GM23338 (cell line): ENCODE data around the gene RIOK1. TPM values are rescaled to one million over a fixed set of nuclear protein-coding genes. Genes with fewer than 3 reads are reported as not detected.

ENCODE experiments used
- ATAC-seq: fragments of 200-7000 bp; cut with Tn5 transposase; 3 replicates; pipeline ENCODE4 v1.9.1; 2020
- DNase-seq: peaks from one replicate; pipeline ENCODE4 v3.0.0-alpha.2; 2015; ENCODE audit warnings: low spot score
- H2AFZ ChIP-seq: fragments of 200-600 bp; sonication (generic); 2 replicates; pipeline ENCODE4 v1.8.0; 2016; ENCODE audit warnings: antibody characterized with exemption, mild to moderate bottlenecking, moderate library complexity
- H3F3A ChIP-seq: fragments of 200-600 bp; sonication (generic); replicated peaks from 2 replicates; pipeline ENCODE4 v1.8.0; 2017; ENCODE audit warnings: antibody characterized with exemption, mixed run types, low read depth
- H3K27ac ChIP-seq: fragments of 200-600 bp; sonication (generic); 2 replicates; pipeline ENCODE4 v1.6.1; 2016; ENCODE audit warnings: low read depth
- H3K27me3 ChIP-seq: fragments of 200-600 bp; sonication (generic); 2 replicates; pipeline ENCODE4 v1.8.0; 2016; ENCODE audit warnings: mild to moderate bottlenecking, mixed run types, moderate library complexity; ENCODE audit not compliant: insufficient read depth
- H3K36me3 ChIP-seq: fragments of 200-600 bp; sonication (generic); 2 replicates; pipeline ENCODE4 v1.8.0; 2016; ENCODE audit warnings: mild to moderate bottlenecking; ENCODE audit not compliant: insufficient read depth
- H3K4me1 ChIP-seq: fragments of 200-600 bp; sonication (generic); 2 replicates; pipeline ENCODE4 v1.8.0; 2016; ENCODE audit warnings: mild to moderate bottlenecking, moderate library complexity; ENCODE audit not compliant: insufficient read depth
- H3K4me2 ChIP-seq: fragments of 200-600 bp; sonication (generic); 2 replicates; pipeline ENCODE4 v1.7.1; 2017; ENCODE audit warnings: mixed run types
- H3K4me3 ChIP-seq: fragments of 200-600 bp; sonication (generic); 2 replicates; pipeline ENCODE4 v1.6.1; 2016; ENCODE audit warnings: mixed run types
- H3K79me2 ChIP-seq: fragments of 200-600 bp; sonication (generic); replicated peaks from 2 replicates; pipeline ENCODE4 v1.8.0; 2017; ENCODE audit warnings: mild to moderate bottlenecking; ENCODE audit not compliant: insufficient read depth
- H3K9me2 ChIP-seq: fragments of 200-600 bp; sonication (generic); 2 replicates; pipeline ENCODE4 v1.8.0; 2017; ENCODE audit not compliant: insufficient read depth
- H4K20me1 ChIP-seq: fragments of 200-600 bp; sonication (generic); replicated peaks from 2 replicates; pipeline ENCODE4 v1.8.0; 2017; ENCODE audit warnings: mild to moderate bottlenecking; ENCODE audit not compliant: insufficient read depth
- H3K27ac Mint-ChIP-seq: 2 replicates; pipeline ENCODE4 v1.8.0; 2020; ENCODE audit warnings: inconsistent platforms, mild to moderate bottlenecking, moderate library complexity, mixed read lengths
- H3K27me3 Mint-ChIP-seq: 3 replicates; pipeline ENCODE4 v1.8.0; 2022; ENCODE audit warnings: low read depth, mild to moderate bottlenecking, moderate library complexity, mixed read lengths, inconsistent platforms; ENCODE audit not compliant: insufficient read depth, poor library complexity
- H3K36me3 Mint-ChIP-seq: 3 replicates; pipeline ENCODE4 v1.8.0; 2021; ENCODE audit warnings: low read depth, mild to moderate bottlenecking, inconsistent platforms, moderate library complexity, mixed read lengths
- H3K4me1 Mint-ChIP-seq: 3 replicates; pipeline ENCODE4 v1.8.0; 2020; ENCODE audit warnings: mild to moderate bottlenecking, inconsistent platforms, mixed read lengths
- H3K4me3 Mint-ChIP-seq: 3 replicates; pipeline ENCODE4 v1.8.0; 2021; ENCODE audit warnings: moderate library complexity, mild to moderate bottlenecking, inconsistent platforms, mixed read lengths
- H3K9me3 Mint-ChIP-seq: 3 replicates; pipeline ENCODE4 v1.8.0; 2020; ENCODE audit warnings: moderate library complexity, mild to moderate bottlenecking, inconsistent platforms, mixed read lengths
- CREB1 ChIP-seq: fragments of 250-450 bp; sonication (Bioruptor Pico); IDR thresholded peaks from 2 replicates; pipeline ENCODE4 v1.5.0; 2020; ENCODE audit warnings: low read depth, mild to moderate bottlenecking, moderate library complexity
- CTCF ChIP-seq, 2 experiments: fragments of 200-600 bp in 1 of 2; sonication (generic) in 1 of 2; conservative IDR thresholded peaks; 2 replicates each; pipeline versions ENCODE4 v1.5.1 to v1.6.1; 2016 to 2017; ENCODE audit warnings: antibody characterized with exemption in 2 of 2, low read depth in 2 of 2, mild to moderate bottlenecking in 2 of 2, moderate library complexity in 1 of 2
- ETS1 ChIP-seq: IDR thresholded peaks from 2 replicates; pipeline ENCODE4 v1.6.1; 2016; ENCODE audit warnings: antibody characterized with exemption
- POLR2AphosphoS5 ChIP-seq: IDR thresholded peaks from 2 replicates; pipeline ENCODE4 v1.6.1; 2016; ENCODE audit warnings: antibody characterized with exemption, low read depth
- REST ChIP-seq: IDR thresholded peaks from one replicate; pipeline ENCODE4 v1.6.1; 2018; ENCODE audit warnings: antibody characterized with exemption; ENCODE audit not compliant: unreplicated experiment
- ZNF462 ChIP-seq: fragments of 250-450 bp; sonication (Bioruptor Pico); IDR thresholded peaks from 2 replicates; pipeline ENCODE4 v1.5.0; 2020; ENCODE audit warnings: mild to moderate bottlenecking, moderate library complexity
- long read RNA-seq: library from polyadenylated mRNA; unstranded; transcript quantifications from one replicate; pipeline ENCODE4 v2.0.0, GENCODE V29; 2020; ENCODE audit not compliant: unreplicated experiment
- polyA plus RNA-seq: library from polyadenylated mRNA; unstranded; fragments of >200 nt; fragmentation: Nextera tagmentation; extraction: Ambion mirVana; gene quantifications from 2 replicates; pipeline ENCODE4 v1.2.1, GENCODE V29; 2016
- total RNA-seq: library from RNA; depleted of rRNA; stranded (reverse); fragments of >200 nt; shearing (Covaris generic); gene quantifications from 2 replicates; pipeline ENCODE4 v1.2.3, GENCODE V29; 2014; rRNA removed

The RIOK1 gene
- total RNA-seq (15.5 and 15.7 TPM in 2 replicates), polyA plus RNA-seq (26.4 and 34.3 TPM in 2 replicates)
- long read RNA-seq, transcript RIOK1-202 (17 exons, 2,810 nt) = major isoform, 15 of 48 reads
- long read RNA-seq, partial matches to known transcripts = 29 of 48 reads
- long read RNA-seq, other reads (novel, unspliced or antisense) = 4 of 48 reads

- DNase-seq (peak; percentile 97), ATAC-seq (peak; percentile 99)
- Mint-ChIP-seq H3K27ac (peak within 1 kb of the TSS; percentile 98), H3K4me3 (peak within 1 kb of the TSS; percentile 92), H3K4me1 (peaks cover 17% of the 10 kb centered on the region), H3K36me3 (peaks cover 16% of the 10 kb centered on the region), H3K9me3 (no peaks in the 10 kb centered on the region), H3K27me3 (peaks cover 3% of the 10 kb centered on the region)
- Histone ChIP-seq H3K36me3 (peaks cover 2% of the 10 kb centered on the region; the same call in 1 of the 2 replicates), H4K20me1 (peaks cover 14% of the 10 kb centered on the region), H3K27me3 (no peaks in the 10 kb centered on the region), H3K79me2 (peaks cover 34% of the 10 kb centered on the region), H3K4me2 (peak within 1 kb of the TSS; percentile 96), H3K4me1 (peaks cover 19% of the 10 kb centered on the region), H3K4me3 (peak within 1 kb of the TSS; percentile 82), H3F3A (0 out of 2 replicates have a peak, but pooled peaks cover 4% of the 10 kb centered on the region), H3K27ac (peak within 1 kb of the TSS; percentile 88), H2AFZ (peak within 1 kb of the TSS; percentile 93), H3K9me2 (no peaks in the 10 kb centered on the region)
- peak; percentile 94 for TF ChIP-seq POLR2AphosphoS5
- TF ChIP-seq CTCF (conservative IDR thresholded peaks at IDR 0.05; ENCODE audit: low read depth in 2 of 2) = peak; percentile 14 to 31; a peak in 2 of 4 replicates
- peak; percentile 72 for TF ChIP-seq ETS1
- TF ChIP-seq CREB1 (CRISPR knock-in tag) = no peak; the same call in 1 of the 2 replicates
These were observed at the start of gene RIOK1, which contains the start of gene CAGE1 for GRCh38 chr6:7389451-7390225. TSS of gene RIOK1 (plus strand) at chr6:7389808. CDS start at chr6:7390003, 195 bp downstream. TSS of gene CAGE1 (minus strand) at chr6:7389742. CDS start at chr6:7387173, 2,569 bp downstream.

- H3K27me3 ChIP-seq = no peaks in the 10 kb centered on the region
- Mint-ChIP-seq H3K27ac (no peak overlapping the region), H3K27me3 (peaks cover 3% of the 10 kb centered on the region), H3K4me1 (peaks cover 3% of the 10 kb centered on the region), H3K4me3 (no peak overlapping the region), H3K9me3 (0 out of 3 replicates have a peak, but pooled peaks cover 4% of the 10 kb centered on the region), H3K36me3 (peaks cover 2% of the 10 kb centered on the region; the same call in 1 of the 3 replicates)
- no peaks in the 10 kb centered on the region for H3K79me2 ChIP-seq
- H3K4me3 ChIP-seq = no peak overlapping the region
- no peaks in the 10 kb centered on the region for H3K4me1 ChIP-seq
- no peak overlapping the region for H2AFZ ChIP-seq
- H4K20me1 ChIP-seq = no peaks in the 10 kb centered on the region
- DNase-seq (no peak), ATAC-seq (no peak)
- H3K27ac ChIP-seq = no peak overlapping the region
- H3F3A ChIP-seq = no peaks in the 10 kb centered on the region
- no peak overlapping the region for H3K4me2 ChIP-seq
- H3K36me3 ChIP-seq = no peaks in the 10 kb centered on the region
- 0 out of 2 replicates have a peak, but pooled peaks cover 3% of the 10 kb centered on the region for H3K9me2 ChIP-seq
- TF ChIP-seq ZNF462 (no peak), REST (no peak)
These were observed 48.3 kb upstream of the RIOK1 start for GRCh38 chr6:7341271-7341670.
